Karpas-422 (cell line): ENCODE data around the gene PTH2. TPM values are rescaled to one million over a fixed set of nuclear protein-coding genes. Genes with fewer than 3 reads are reported as not detected.
A peak's percentile ranks its signal among the peaks of the same experiment; 100 is the strongest.
"Not testable (repeated sequence)": the region's sequence is repeated elsewhere in the genome, so short reads cannot be mapped to it uniquely, and the experiment has no call there.

Experiments used
- DNase-seq: peaks from one replicate; pipeline ENCODE4 v3.0.0-alpha.2; 2015
- H2AFZ ChIP-seq: fragments of 200-600 bp; sonication (generic); 2 replicates; pipeline ENCODE4 v1.6.1; 2014; ENCODE audit warnings: antibody characterized with exemption, low read length, mixed read lengths
- H3K27ac ChIP-seq: fragments of 200-600 bp; sonication (generic); 2 replicates; pipeline ENCODE4 v1.5.1; 2014; ENCODE audit warnings: mild to moderate bottlenecking, low read length, moderate library complexity
- H3K27me3 ChIP-seq: fragments of 200-600 bp; sonication (generic); 2 replicates; pipeline ENCODE4 v1.6.1; 2014; ENCODE audit warnings: low read length, mixed read lengths
- H3K36me3 ChIP-seq: fragments of 200-600 bp; sonication (generic); 2 replicates; pipeline ENCODE4 v1.6.1; 2014; ENCODE audit warnings: low read length, mixed read lengths; ENCODE audit not compliant: insufficient read depth
- H3K4me1 ChIP-seq: fragments of 200-600 bp; sonication (generic); 2 replicates; pipeline ENCODE4 v1.6.1; 2014; ENCODE audit warnings: mild to moderate bottlenecking, low read length, mixed read lengths
- H3K4me2 ChIP-seq: fragments of 200-600 bp; sonication (generic); 2 replicates; pipeline ENCODE4 v1.6.1; 2014; ENCODE audit warnings: low read length, low read depth, mild to moderate bottlenecking; ENCODE audit not compliant: poor library complexity, severe bottlenecking
- H3K4me3 ChIP-seq: fragments of 200-600 bp; sonication (generic); 2 replicates; pipeline ENCODE4 v1.5.1; 2014; ENCODE audit warnings: mild to moderate bottlenecking, antibody characterized with exemption, low read length, mixed read lengths
- H3K79me2 ChIP-seq: fragments of 200-600 bp; sonication (generic); 2 replicates; pipeline ENCODE4 v1.6.1; 2014; ENCODE audit warnings: mild to moderate bottlenecking, low read length, mixed read lengths
- H3K9ac ChIP-seq: fragments of 200-600 bp; sonication (generic); 2 replicates; pipeline ENCODE4 v1.6.0; 2014; ENCODE audit warnings: low read length
- H3K9me2 ChIP-seq: fragments of 200-600 bp; sonication (generic), shearing (Covaris generic); replicated peaks from 2 replicates; pipeline ENCODE4 v1.6.0; 2014; ENCODE audit warnings: mild to moderate bottlenecking, low read length, moderate library complexity; ENCODE audit not compliant: insufficient read depth
- H3K9me3 ChIP-seq: fragments of 300-700, 200-600 bp; sonication (generic); 2 replicates; pipeline ENCODE4 v1.6.1; 2014; ENCODE audit warnings: low read length, mixed read lengths
- H4K20me1 ChIP-seq: fragments of 200-600 bp; sonication (generic); 2 replicates; pipeline ENCODE4 v1.6.1; 2014; ENCODE audit warnings: mild to moderate bottlenecking, antibody characterized with exemption, low read length, low read depth; ENCODE audit not compliant: insufficient read depth
- total RNA-seq: library from RNA; depleted of rRNA; stranded (reverse); fragments of >200 nt; shearing (Covaris generic); gene quantifications from 2 replicates; pipeline ENCODE4 v1.2.3, GENCODE V29; 2014; ENCODE audit warnings: low replicate concordance

PTH2 gene
- total RNA-seq, 1 experiment from 2014 or later = not detected

DNA sequence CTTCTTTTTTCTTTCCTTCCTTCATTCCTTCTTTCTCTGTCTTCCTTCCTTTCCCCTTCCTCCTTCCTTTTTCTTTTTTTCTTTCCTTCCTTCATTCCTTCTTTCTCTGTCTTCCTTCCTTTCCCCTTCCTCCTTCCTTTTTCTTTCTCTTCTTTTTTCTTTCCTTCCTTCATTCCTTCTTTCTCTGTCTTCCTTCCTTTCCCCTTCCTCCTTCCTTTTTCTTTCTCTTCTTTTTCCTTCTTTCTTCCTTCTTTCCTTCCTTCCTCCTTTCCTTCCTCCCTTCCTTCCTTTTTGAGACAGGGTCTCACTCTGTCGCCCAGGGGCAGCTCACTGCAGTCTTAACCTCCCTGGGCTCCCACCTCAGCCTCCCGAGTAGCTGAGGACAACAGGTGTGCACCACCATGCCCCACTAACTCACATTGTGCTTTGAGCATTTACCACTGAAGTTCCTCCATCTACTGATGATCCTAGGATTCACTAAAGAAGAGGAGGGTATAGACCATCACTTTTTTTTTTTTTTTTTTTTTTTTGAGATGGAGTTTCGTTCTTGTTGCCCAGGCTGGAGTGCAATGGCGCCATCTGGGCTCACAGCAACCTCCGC is 21.0 kb upstream of the PTH2 start:
- H3K4me1 ChIP-seq = peaks cover 28% of the 10 kb centered on the region
- not testable (repeated sequence) for H2AFZ ChIP-seq

DNA sequence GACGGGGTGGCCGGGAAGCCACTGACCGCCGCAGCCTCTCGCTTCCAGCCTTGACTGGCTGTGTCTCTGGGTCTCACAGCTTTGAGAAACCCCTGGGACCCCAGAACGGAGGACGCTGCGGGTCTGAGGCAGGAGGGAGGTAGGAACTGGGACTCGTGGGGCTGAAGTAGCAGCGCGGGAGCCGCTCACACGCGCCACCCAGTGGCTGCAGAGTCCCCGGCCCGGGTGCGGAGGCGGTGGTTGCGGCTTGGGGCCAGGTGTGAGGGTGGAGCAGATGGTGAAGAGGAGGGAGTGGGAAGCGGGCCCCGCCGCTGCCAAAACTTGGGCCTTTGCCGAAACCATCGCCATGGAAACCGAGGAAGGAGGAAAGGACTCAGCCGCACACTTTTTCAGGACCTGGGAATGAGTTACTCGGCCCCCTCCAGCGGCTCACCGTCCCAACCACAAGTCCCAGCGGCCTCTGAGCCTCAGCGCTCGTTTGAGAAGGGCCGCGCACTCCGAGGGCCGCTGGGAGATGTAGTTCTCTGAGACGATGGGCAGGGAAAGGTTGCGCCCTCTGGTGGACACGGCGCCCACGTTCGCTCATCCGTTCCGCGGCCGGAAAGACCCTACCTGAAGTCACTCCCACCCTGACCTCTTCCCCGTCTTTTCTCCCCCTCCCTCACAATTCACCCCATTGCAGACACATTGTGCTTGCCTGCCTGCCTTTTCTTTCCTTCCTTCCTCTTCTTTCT is 20.3 kb upstream of the PTH2 start:
- Histone ChIP-seq H3K36me3 (peaks cover 12% of the 10 kb centered on the region; the same call in 1 of the 2 replicates), H3K27ac (peak overlapping the region; percentile 78), H3K4me2 (peak overlapping the region; percentile 94), H3K4me3 (peak overlapping the region; percentile 76), H3K9me3 (no peaks in the 10 kb centered on the region), H3K79me2 (no peaks in the 10 kb centered on the region), H4K20me1 (0 out of 2 replicates have a peak, but pooled peaks cover 3% of the 10 kb centered on the region), H3K9ac (peak overlapping the region; percentile 81), H3K4me1 (peaks cover 28% of the 10 kb centered on the region), H3K9me2 (no peaks in the 10 kb centered on the region), H2AFZ (peak overlapping the region; percentile 98), H3K27me3 (no peaks in the 10 kb centered on the region)
- peak; percentile 99 for DNase-seq

More for the DNA sequence above, 21.0 kb upstream of the PTH2 start:
- H3K9ac ChIP-seq, H3K27me3 ChIP-seq, H4K20me1 ChIP-seq, H3K79me2 ChIP-seq, H3K4me3 ChIP-seq, H3K9me2 ChIP-seq, H3K27ac ChIP-seq, H3K9me3 ChIP-seq, H3K4me2 ChIP-seq: not testable (repeated sequence)
- peak; percentile 72 for DNase-seq
- H3K36me3 ChIP-seq = peaks cover 18% of the 10 kb centered on the region; the same call in 1 of the 2 replicates

DNA sequence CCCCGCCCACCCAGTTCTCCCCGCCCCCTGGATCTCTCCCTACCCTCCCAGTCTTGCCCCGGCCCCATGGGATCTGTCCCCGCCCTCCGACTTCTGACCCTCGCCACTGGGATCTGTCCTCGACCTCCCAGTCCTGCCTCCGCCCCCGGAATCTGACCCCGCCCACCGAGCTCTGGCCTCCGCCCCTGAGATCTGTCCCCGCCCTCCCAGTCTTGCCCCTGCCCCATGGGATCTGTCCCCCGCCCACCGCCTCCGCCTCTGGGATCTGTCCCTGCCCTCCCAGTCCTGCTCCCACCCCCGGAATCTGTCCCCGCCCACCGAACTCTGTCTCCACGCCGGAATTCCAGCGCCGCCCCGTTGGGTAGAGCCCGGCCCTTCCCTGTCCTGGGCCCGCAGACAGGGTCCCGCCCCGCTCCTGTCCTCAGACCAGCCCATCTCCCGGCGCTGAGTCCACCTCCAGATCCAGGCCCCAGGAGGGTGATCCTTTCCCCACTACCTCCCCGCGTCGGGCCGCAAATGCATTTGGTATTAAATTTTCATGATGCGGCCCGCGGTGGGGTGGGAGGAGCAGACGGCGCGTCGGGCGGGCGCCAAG is 19.6 kb upstream of the PTH2 start:
- Histone ChIP-seq H3K79me2 (no peaks in the 10 kb centered on the region), H3K36me3 (peaks cover 10% of the 10 kb centered on the region; the same call in 1 of the 2 replicates), H3K9me2 (no peaks in the 10 kb centered on the region), H3K9ac (peak overlapping the region; percentile 81), H3K9me3 (no peaks in the 10 kb centered on the region), H2AFZ (peak overlapping the region; percentile 98), H3K4me1 (peaks cover 28% of the 10 kb centered on the region), H3K27me3 (no peaks in the 10 kb centered on the region), H3K27ac (peak overlapping the region; percentile 78), H4K20me1 (0 out of 2 replicates have a peak, but pooled peaks cover 2% of the 10 kb centered on the region), H3K4me3 (peak overlapping the region; percentile 76), H3K4me2 (peak overlapping the region; percentile 94)
- peak; percentile 90 for DNase-seq

DNA sequence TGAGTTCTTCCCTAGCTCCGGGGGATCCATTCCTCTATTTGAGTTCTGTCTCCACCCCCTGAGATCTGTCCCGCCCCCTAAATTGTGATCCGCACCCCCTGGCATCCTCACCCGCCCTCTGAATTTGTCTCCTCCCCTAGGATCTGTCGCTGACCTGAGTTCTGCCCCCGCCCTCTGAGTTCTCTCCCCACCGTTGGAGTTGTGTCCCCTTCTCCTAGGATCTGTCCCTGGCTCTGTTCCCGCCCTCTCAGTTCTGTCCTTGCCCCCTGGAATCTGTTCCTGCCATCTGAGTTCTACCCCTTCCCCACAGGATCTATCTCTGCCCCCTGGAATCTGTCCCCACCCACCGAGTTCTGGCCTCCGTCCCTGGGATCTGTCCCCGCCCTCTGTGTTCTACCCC is 19.1 kb upstream of the PTH2 start:
- Histone ChIP-seq H3K4me2 (peak overlapping the region; percentile 94), H4K20me1 (no peaks in the 10 kb centered on the region), H3K9ac (peak overlapping the region; percentile 81), H3K79me2 (no peaks in the 10 kb centered on the region), H3K4me3 (peak overlapping the region; percentile 76), H2AFZ (peak overlapping the region; percentile 18; the same call in 1 of the 2 replicates), H3K9me3 (no peaks in the 10 kb centered on the region), H3K27ac (no peak overlapping the region), H3K9me2 (no peaks in the 10 kb centered on the region), H3K36me3 (peaks cover 10% of the 10 kb centered on the region; the same call in 1 of the 2 replicates), H3K4me1 (peaks cover 25% of the 10 kb centered on the region), H3K27me3 (no peaks in the 10 kb centered on the region)
- DNase-seq = peak; percentile 83

DNA sequence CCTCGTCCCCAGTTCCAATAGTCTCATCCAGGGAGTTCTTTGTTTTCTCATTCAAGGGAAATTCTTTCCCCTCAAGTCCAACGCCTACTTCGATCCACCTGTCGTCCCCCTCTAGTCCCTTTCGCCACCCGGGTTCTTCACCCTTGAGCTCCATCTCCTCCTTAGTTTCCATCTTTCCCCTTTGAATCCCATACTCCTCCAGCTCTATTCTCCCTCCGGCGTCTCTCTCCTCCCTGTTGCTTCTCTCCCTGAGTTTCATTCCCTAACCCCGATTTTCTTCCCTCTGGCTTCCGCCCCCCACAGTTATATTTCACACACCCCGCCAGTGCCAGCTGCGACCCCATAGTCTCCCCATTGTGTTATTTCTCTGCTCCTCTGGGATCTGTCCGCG is 18.7 kb upstream of the PTH2 start:
- Histone ChIP-seq H3K36me3 (peaks cover 6% of the 10 kb centered on the region; the same call in 1 of the 2 replicates), H3K27me3 (no peaks in the 10 kb centered on the region), H3K9me3 (no peaks in the 10 kb centered on the region), H3K4me3 (no peak overlapping the region), H3K9me2 (no peaks in the 10 kb centered on the region), H3K4me1 (peaks cover 21% of the 10 kb centered on the region), H4K20me1 (no peaks in the 10 kb centered on the region), H3K79me2 (no peaks in the 10 kb centered on the region), H2AFZ (no peak overlapping the region), H3K9ac (no peak overlapping the region; the same call in 1 of the 2 replicates), H3K4me2 (peak overlapping the region; percentile 94), H3K27ac (no peak overlapping the region)
- no peak for DNase-seq

DNA sequence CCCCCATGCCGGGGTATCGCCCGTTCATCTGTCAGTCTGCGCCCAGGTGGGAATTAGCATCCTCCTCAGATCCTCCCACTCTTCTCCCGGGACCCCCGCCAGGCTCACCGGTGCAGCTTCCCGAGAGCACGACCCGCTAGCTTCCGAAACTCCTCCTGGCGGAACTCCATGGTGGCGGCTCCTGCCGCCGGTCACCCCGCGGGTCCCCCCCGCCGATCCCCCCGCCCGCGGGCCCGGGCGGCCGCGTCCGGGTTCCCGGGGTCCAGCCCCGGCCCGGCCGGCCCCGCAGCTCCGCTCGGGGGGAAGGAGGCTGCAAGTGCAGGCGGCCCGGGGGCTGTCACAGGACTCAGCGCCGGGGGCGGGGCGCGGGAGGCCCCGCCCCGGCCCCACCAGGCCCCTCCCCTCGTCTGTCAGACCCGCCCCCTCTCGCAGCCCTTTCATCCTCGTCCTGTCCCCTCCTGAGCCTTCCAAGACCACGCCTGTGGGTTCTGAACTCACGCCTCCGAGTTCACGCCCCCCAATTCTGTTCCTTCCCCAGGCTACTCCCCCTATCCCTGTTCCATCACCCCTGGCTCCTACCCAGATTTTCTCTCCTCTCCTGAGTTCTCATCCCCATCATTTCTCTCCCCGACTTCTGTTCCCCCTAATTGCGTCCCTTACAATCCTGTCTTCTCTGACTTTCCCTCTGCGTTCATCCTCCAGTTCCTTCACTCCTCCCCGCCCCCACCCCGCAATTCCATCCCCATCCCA is 18.1 kb upstream of the PTH2 start, which contains the start of gene SLC17A7:
Gene SLC17A7 (minus strand): TSS at position 318 of the 750 bp plus-strand sequence. CDS start 148 bp downstream, at position 170.
- DNase-seq = peak; percentile 78
- Histone ChIP-seq H2AFZ (peak within 1 kb of the TSS; percentile 18; the same call in 1 of the 2 replicates), H3K27me3 (no peaks in the 10 kb centered on the region)

DNA sequence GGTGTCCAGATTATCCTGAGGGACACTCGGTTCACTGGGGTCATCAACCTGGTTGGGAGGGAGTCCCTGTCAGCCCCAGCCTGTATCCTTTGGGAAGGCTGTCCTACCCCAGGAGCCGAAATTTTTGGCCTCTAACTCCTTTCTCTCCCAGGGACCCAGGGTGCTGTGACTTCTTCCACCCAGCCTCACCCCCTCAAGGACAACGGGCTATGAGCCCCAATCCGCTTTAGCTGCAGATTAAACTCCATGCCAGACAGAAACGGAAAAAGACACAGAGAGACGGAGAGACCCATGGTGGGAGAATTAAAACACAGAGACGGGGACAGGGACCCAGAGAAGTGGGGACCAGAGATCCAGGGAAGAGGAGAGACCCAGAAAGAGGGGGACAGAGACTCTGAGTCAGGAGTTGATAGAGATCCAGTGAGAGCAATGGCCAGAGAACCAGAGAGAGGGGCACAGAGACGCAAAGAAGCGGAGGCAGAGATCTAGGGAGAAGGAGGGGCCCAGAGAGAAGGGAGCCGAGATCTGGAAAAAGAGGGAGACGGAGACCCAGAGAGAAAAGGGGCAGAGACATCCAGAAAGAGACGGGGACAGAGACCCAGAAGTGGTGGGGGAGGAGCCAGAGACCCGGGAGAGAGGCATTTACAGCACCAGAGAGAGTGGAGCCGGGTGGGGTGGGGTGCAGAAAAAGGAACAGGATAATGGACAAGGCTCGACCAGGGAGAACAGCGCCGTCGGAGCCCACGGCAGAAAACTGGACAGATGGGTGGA is 17.4 kb upstream of the PTH2 start:
- Histone ChIP-seq H3K9me2 (no peaks in the 10 kb centered on the region), H3K27ac (no peak overlapping the region), H3K4me1 (peaks cover 30% of the 10 kb centered on the region), H3K9me3 (no peaks in the 10 kb centered on the region), H3K27me3 (no peaks in the 10 kb centered on the region), H3K36me3 (no peaks in the 10 kb centered on the region), H3K4me2 (no peak overlapping the region), H3K4me3 (no peak overlapping the region), H4K20me1 (no peaks in the 10 kb centered on the region), H3K79me2 (no peaks in the 10 kb centered on the region), H2AFZ (no peak overlapping the region), H3K9ac (no peak overlapping the region)
- no peak for DNase-seq

More for the DNA sequence above, 18.1 kb upstream of the PTH2 start, which contains the start of gene SLC17A7:
- no peak within 1 kb of the TSS for H3K27ac ChIP-seq
- H3K79me2 ChIP-seq = no peaks in the 10 kb centered on the region
- H4K20me1 ChIP-seq = no peaks in the 10 kb centered on the region
- H3K4me1 ChIP-seq = peaks cover 23% of the 10 kb centered on the region
- peak within 1 kb of the TSS; percentile 94 for H3K4me2 ChIP-seq
- no peaks in the 10 kb centered on the region for H3K9me2 ChIP-seq
- H3K4me3 ChIP-seq = peak within 1 kb of the TSS; percentile 76; the same call in 1 of the 2 replicates
- H3K36me3 ChIP-seq = peaks cover under 1% of the 10 kb centered on the region; the same call in 1 of the 2 replicates
- H3K9me3 ChIP-seq = no peaks in the 10 kb centered on the region
- peak within 1 kb of the TSS; percentile 81 for H3K9ac ChIP-seq
